OCI-LY7 (cell line): ENCODE measurements around the gene MAN1A2.

Source experiments
- CTCF ChIP-seq: fragments of 200-600 bp; sonication (generic); conservative IDR thresholded peaks from 2 replicates; pipeline ENCODE4 v1.5.1; 2014; ENCODE audit warnings: mild to moderate bottlenecking, antibody characterized with exemption, low read length, moderate library complexity, mixed read lengths
- EZH2phosphoT487 ChIP-seq: fragments of 200-600 bp; sonication (generic); IDR thresholded peaks from 2 replicates; pipeline ENCODE4 v1.6.1; 2018; ENCODE audit warnings: low read depth, borderline replicate concordance, mild to moderate bottlenecking, mixed run types, antibody characterized with exemption, low read length, moderate library complexity, mixed read lengths

- TF ChIP-seq EZH2phosphoT487 (no peak), CTCF (no peak)
Measured at GRCh38 chr1:117537291-117537920, 170.2 kb downstream of the MAN1A2 start.
